B cell (primary cell): ENCODE results near the gene GRB14. TPM values are rescaled to one million over a fixed set of nuclear protein-coding genes. Genes with fewer than 3 reads are reported as not detected.

Experiments
- ATAC-seq: fragments of 200-7000 bp; cut with Tn5 transposase; one replicate; pipeline ENCODE4 v1.10.0; 2021; ENCODE audit warnings: low read depth, mild to moderate bottlenecking, moderate number of reproducible peaks, moderate library complexity
- CTCF ChIA-PET: fragments of 350-600 bp; sonication (Branson Sonifier 250); formaldehyde crosslinking; loops from one replicate; lab custom pipeline; 2021; ENCODE audit warnings: antibody characterized with exemption, inconsistent platforms; lab: Charles Lee
- POLR2A ChIA-PET: fragments of 350-600 bp; sonication (Branson Sonifier 250); formaldehyde crosslinking; loops from one replicate; lab custom pipeline; 2021; ENCODE audit warnings: antibody characterized with exemption; lab: Charles Lee
- DNase-seq: peaks from one replicate; pipeline ENCODE4 v3.0.0; 2013
- H2AFZ ChIP-seq: 2 replicates; pipeline ENCODE4 v1.6.1; 2012; ENCODE audit warnings: mild to moderate bottlenecking, low read depth, low read length; ENCODE audit not compliant: insufficient read depth, poor library complexity, severe bottlenecking
- H3K27ac ChIP-seq, 2 donors: 1 replicate in 1 of 2; 2 replicates in 1 of 2; pipeline ENCODE4 v1.5.1; 2012 to 2013; ENCODE audit warnings: low read length in 2 of 2, mild to moderate bottlenecking in 2 of 2, moderate library complexity in 1 of 2
- H3K27me3 ChIP-seq, 4 experiments: fragments of 200-600 bp in 1 of 4; sonication (generic) in 1 of 4; replicated peaks in 1 of 4; 1 replicate in 2 of 4; 2 replicates in 2 of 4; pipeline versions ENCODE4 v1.6.1 to v1.7.0; 2013 to 2016; ENCODE audit warnings: low read length in 3 of 4, mild to moderate bottlenecking in 2 of 4, mixed read lengths in 1 of 4, moderate library complexity in 1 of 4; ENCODE audit not compliant: insufficient read depth in 4 of 4, control insufficient read depth in 3 of 4; ENCODE audit errors: control extremely low read depth in 1 of 4
- H3K36me3 ChIP-seq, 2 experiments: replicated peaks in 1 of 2; 1 replicate in 1 of 2; 2 replicates in 1 of 2; pipeline versions ENCODE4 v1.6.1 to v1.7.1; 2013; ENCODE audit warnings: low read length in 1 of 2; ENCODE audit not compliant: insufficient read depth in 2 of 2, control insufficient read depth in 1 of 2; ENCODE audit errors: control extremely low read depth in 1 of 2, extremely low read depth in 1 of 2
- H3K4me1 ChIP-seq, 2 donors: fragments of 200-600 bp in 1 of 2; sonication (generic) in 1 of 2; 1 replicate in 1 of 2; 2 replicates in 1 of 2; pipeline versions ENCODE4 v1.5.1 to v1.6.1; 2013 to 2017; ENCODE audit warnings: low read length in 2 of 2; ENCODE audit not compliant: control insufficient read depth in 2 of 2, insufficient read depth in 2 of 2
- H3K4me2 ChIP-seq: replicated peaks from 2 replicates; pipeline ENCODE3; 2012; ENCODE audit warnings: mild to moderate bottlenecking, low read depth, low read length; ENCODE audit not compliant: poor library complexity, severe bottlenecking
- H3K4me3 ChIP-seq, 5 experiments: fragments of 200-600 bp in 1 of 5; sonication (generic) in 1 of 5; 1 replicate in 3 of 5; 2 replicates in 2 of 5; pipeline versions ENCODE4 v1.5.1 to v1.7.0; 2011 to 2016; ENCODE audit warnings: low read length in 4 of 5, mild to moderate bottlenecking in 4 of 5, low read depth in 2 of 5, control low read depth in 1 of 5, moderate library complexity in 1 of 5; ENCODE audit not compliant: insufficient read depth in 1 of 5; ENCODE audit errors: control extremely low read depth in 1 of 5, extremely low read depth in 1 of 5
- H3K79me2 ChIP-seq: fragments of 200-600 bp; sonication (generic); one replicate; pipeline ENCODE4 v1.6.0; 2016; ENCODE audit warnings: low read length; ENCODE audit not compliant: control insufficient read depth, insufficient read depth
- H3K9ac ChIP-seq: fragments of 200-600 bp; sonication (generic); 2 replicates; pipeline ENCODE4 v1.6.1; 2017; ENCODE audit warnings: mild to moderate bottlenecking, low read length, moderate library complexity
- H3K9me3 ChIP-seq, 3 donors: one replicate each; pipeline versions ENCODE4 v1.6.1 to v1.7.1; 2013; ENCODE audit warnings: low read length in 2 of 3; ENCODE audit not compliant: control insufficient read depth in 2 of 3, insufficient read depth in 1 of 3; ENCODE audit errors: control extremely low read depth in 1 of 3
- H4K20me1 ChIP-seq: 2 replicates; pipeline ENCODE4 v1.6.0; 2012; ENCODE audit warnings: mild to moderate bottlenecking, low read length; ENCODE audit not compliant: insufficient read depth, control insufficient read depth, poor library complexity, severe bottlenecking
- H3K27ac Mint-ChIP-seq: one replicate; pipeline ENCODE4 v1.8.0; 2021; ENCODE audit warnings: mixed read lengths
- H3K27me3 Mint-ChIP-seq: one replicate; pipeline ENCODE4 v1.8.0; 2021; ENCODE audit warnings: mixed read lengths
- H3K4me1 Mint-ChIP-seq: one replicate; pipeline ENCODE4 v1.8.0; 2021; ENCODE audit warnings: mixed read lengths
- H3K4me3 Mint-ChIP-seq: one replicate; pipeline ENCODE4 v1.8.0; 2021; ENCODE audit warnings: mixed read lengths
- H3K9me3 Mint-ChIP-seq: one replicate; pipeline ENCODE4 v1.8.0; 2022; ENCODE audit warnings: mixed read lengths; ENCODE audit not compliant: insufficient read depth
- CTCF ChIP-seq: fragments of 200-600 bp; IDR thresholded peaks from one replicate; pipeline ENCODE4 v1.8.0; 2022; ENCODE audit warnings: antibody characterized with exemption, mild to moderate bottlenecking
- EZH2 ChIP-seq: IDR thresholded peaks from 2 replicates; pipeline ENCODE4 v1.6.1; 2012; ENCODE audit warnings: borderline replicate concordance, low read depth, mild to moderate bottlenecking, moderate library complexity, low read length; ENCODE audit not compliant: insufficient read depth, poor library complexity, severe bottlenecking
- WGBS: methylation state at CpG from one replicate; pipeline ENCODE4 v1.1.5; 2013; ENCODE audit warnings: missing lambda C conversion rate; ENCODE audit not compliant: insufficient coverage; 5-methylcytosine and 5-hydroxymethylcytosine counted together
- intact Hi-C: fragments of 100-400 bp; cut with micrococcal nuclease; formaldehyde crosslinking; loops from one replicate; pipeline ENCODE4 v1.10.0; 2022
- polyA plus RNA-seq: library from polyadenylated mRNA; depleted of rRNA; stranded (reverse); fragments of >200 nt; gene quantifications from 2 replicates; pipeline ENCODE4 v1.2.3, GENCODE V29; 2012
- total RNA-seq, 2 donors: library from RNA; stranded (reverse); fragments of 120-200 nt in 1 of 2; gene quantifications; 1 replicate in 1 of 2; 2 replicates in 1 of 2; pipeline versions ENCODE4 v1.2.3 to v1.2.4, GENCODE V29; 2013 to 2022

GRB14 gene
- total and polyA plus RNA-seq, 2 donors (not counting 1 experiment from before 2014, with no cell fraction given) = not detected

- 100% methylated on average over 1 of the region's 1 CpG for WGBS
- H3K27me3 ChIP-seq = no peaks in the 10 kb centered on the region
- no peak overlapping the region for H2AFZ ChIP-seq
- Mint-ChIP-seq H3K4me1 (no peaks in the 10 kb centered on the region), H3K27ac (no peak overlapping the region), H3K27me3 (peaks cover 6% of the 10 kb centered on the region), H3K4me3 (no peak overlapping the region), H3K9me3 (no peaks in the 10 kb centered on the region)
- intact Hi-C loops = no loop called here
- ChIA-PET CTCF (no interaction called here), POLR2A (no interaction called here)
- H3K36me3 ChIP-seq = no peaks in the 10 kb centered on the region
- DNase-seq = no peak
- no peaks in the 10 kb centered on the region for H4K20me1 ChIP-seq
- TF ChIP-seq EZH2 (no peak), CTCF (no peak)
- no peaks in the 10 kb centered on the region for H3K9me3 ChIP-seq
- no peak for ATAC-seq
- no peaks in the 10 kb centered on the region for H3K79me2 ChIP-seq
- H3K27ac ChIP-seq = no peak overlapping the region
- H3K4me1 ChIP-seq = no peaks in the 10 kb centered on the region
- H3K9ac ChIP-seq = no peak overlapping the region
- no peak overlapping the region for H3K4me3 ChIP-seq
- no peak overlapping the region for H3K4me2 ChIP-seq
These were observed 164.0 kb downstream of the GRB14 start for GRCh38 chr2:164457271-164457670.

- no peak overlapping the region for H3K4me3 Mint-ChIP-seq
- no peak for TF ChIP-seq EZH2
- TF ChIP-seq CTCF = no peak
- Histone ChIP-seq H3K4me3 (no peak overlapping the region), H3K79me2 (no peaks in the 10 kb centered on the region), H4K20me1 (no peaks in the 10 kb centered on the region), H3K27ac (no peak overlapping the region), H3K36me3 (no peaks in the 10 kb centered on the region), H3K4me2 (no peak overlapping the region), H3K4me1 (no peaks in the 10 kb centered on the region), H3K27me3 (no peaks in the 10 kb centered on the region), H2AFZ (no peak overlapping the region), H3K9me3 (no peaks in the 10 kb centered on the region), H3K9ac (no peak overlapping the region)
- CTCF ChIA-PET = no interaction called here
- WGBS = 0% methylated on average over 2 of the region's 4 CpGs
- H3K4me1 Mint-ChIP-seq = no peaks in the 10 kb centered on the region
- no peak for DNase-seq
- peaks cover 6% of the 10 kb centered on the region for H3K27me3 Mint-ChIP-seq
- POLR2A ChIA-PET = no interaction called here
- H3K27ac Mint-ChIP-seq = no peak overlapping the region
- no peak for ATAC-seq
- intact Hi-C loops = no loop called here
- no peaks in the 10 kb centered on the region for H3K9me3 Mint-ChIP-seq
These were observed 164.7 kb downstream of the GRB14 start for GRCh38 chr2:164456619-164457018.
